Measurements from ENCODE around the gene RIMS4. TPM values are rescaled to one million over a fixed set of nuclear protein-coding genes. Genes with fewer than 3 reads are reported as not detected.

The RIMS4 gene
- total and polyA plus RNA-seq, 9 of the 15 experiments (the other 6 are each of a cell fraction or from before 2014, with no cell fraction given): 0.04 TPM; not detected in 8

DNA sequence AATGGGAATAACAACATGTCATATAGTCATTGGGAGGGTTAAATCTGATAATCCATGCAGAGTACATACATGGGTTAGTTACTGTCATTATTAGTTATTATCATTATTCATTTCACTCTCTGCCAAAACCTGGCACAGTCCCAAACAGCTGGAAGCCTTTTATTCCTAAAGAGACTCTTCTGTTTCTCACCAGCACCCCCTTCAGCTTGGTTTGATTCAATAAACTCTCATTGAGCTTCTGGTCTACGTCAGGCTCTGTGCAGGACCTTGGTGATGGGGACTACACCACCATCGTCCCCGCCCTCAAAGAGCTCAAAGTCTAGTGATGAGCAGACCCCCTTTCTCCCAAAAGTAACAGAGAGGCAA, 62.4 kb downstream of the RIMS4 start:
- FAIRE-seq (no peak), DNase-seq (ENCODE audit: extremely low read depth in 1 of 4, low spot score in 3 of 4) (no peak), ATAC-seq (no peak)
- Histone ChIP-seq H3K4me1 (replicated peaks in 1 of 2; ENCODE audit: control insufficient read depth in 2 of 2, insufficient read depth in 2 of 2, low read length in 2 of 2) (peaks cover 3 to 22% of the 10 kb centered on the region in 2 experiments; a peak in 4 of 5 replicates), H3K4me2 (ENCODE audit: insufficient read depth, low read length) (no peak overlapping the region), H3K27me3 (ENCODE audit: control insufficient read depth in 2 of 2, insufficient read depth in 2 of 2, low read length in 2 of 2) (peaks cover 5 to 55% of the 10 kb centered on the region in 2 experiments; a peak in 4 of 5 replicates), H3K27ac (ENCODE audit: extremely low read depth, low read depth, low read length) (no peak overlapping the region), H3K9me3 (replicated peaks; ENCODE audit: control insufficient read depth, insufficient read depth, low read depth, low read length) (no peaks in the 10 kb centered on the region), H2AFZ (ENCODE audit: low read depth, low read length) (no peak overlapping the region), H3K36me3 (ENCODE audit: control insufficient read depth, insufficient read depth, low read length) (no peaks in the 10 kb centered on the region), H3K9ac (ENCODE audit: insufficient read depth in 1 of 2, low read depth in 2 of 2, low read length in 2 of 2) (no peak overlapping the region), H3K79me2 (ENCODE audit: control insufficient read depth, insufficient read depth, low read length) (no peaks in the 10 kb centered on the region), H3K4me3 (no peak overlapping the region), H3K9me1 (ENCODE audit: control insufficient read depth, insufficient read depth, low read length) (no peaks in the 10 kb centered on the region), H4K20me1 (replicated peaks; ENCODE audit: control insufficient read depth, insufficient read depth, low read length) (no peaks in the 10 kb centered on the region)
- WGBS (ENCODE audit: insufficient coverage, low coverage, missing lambda C conversion rate): 25% methylated on average over 3 of the region's 3 CpGs
- BruUV-seq (replicated peaks): no TSS peak
- in situ Hi-C loops (cut with MboI): loop anchor here (10.0 kb wide), 1 partner anchor 117 kb away; no protein-coding TSS in a partner anchor
- TF ChIP-seq PPARD (CRISPR knock-in tag; IDR thresholded peaks at IDR 0.05): no peak
- TF ChIP-seq FOXJ3 (CRISPR knock-in tag; IDR thresholded peaks at IDR 0.05): no peak
- no peak for TF ChIP-seq USF2 (CRISPR knock-in tag; IDR thresholded peaks at IDR 0.05)
- no peak for TF ChIP-seq ZSCAN29 (IDR thresholded peaks at IDR 0.05)
- TF ChIP-seq NFE2L1 (tag; IDR thresholded peaks at IDR 0.05; ENCODE audit: borderline replicate concordance, low read depth): no peak
- TF ChIP-seq MEF2A (IDR thresholded peaks at IDR 0.05; ENCODE audit: control insufficient read depth, low read depth, low read length): no peak
- TF ChIP-seq, protein P1, sequence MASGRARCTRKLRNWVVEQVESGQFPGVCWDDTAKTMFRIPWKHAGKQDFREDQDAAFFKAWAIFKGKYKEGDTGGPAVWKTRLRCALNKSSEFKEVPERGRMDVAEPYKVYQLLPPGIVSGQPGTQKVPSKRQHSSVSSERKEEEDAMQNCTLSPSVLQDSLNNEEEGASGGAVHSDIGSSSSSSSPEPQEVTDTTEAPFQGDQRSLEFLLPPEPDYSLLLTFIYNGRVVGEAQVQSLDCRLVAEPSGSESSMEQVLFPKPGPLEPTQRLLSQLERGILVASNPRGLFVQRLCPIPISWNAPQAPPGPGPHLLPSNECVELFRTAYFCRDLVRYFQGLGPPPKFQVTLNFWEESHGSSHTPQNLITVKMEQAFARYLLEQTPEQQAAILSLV (tag; IDR thresholded peaks at IDR 0.05): no peak
- TF ChIP-seq FOXJ2 (tag; IDR thresholded peaks at IDR 0.05): no peak
- TF ChIP-seq, protein P2, sequence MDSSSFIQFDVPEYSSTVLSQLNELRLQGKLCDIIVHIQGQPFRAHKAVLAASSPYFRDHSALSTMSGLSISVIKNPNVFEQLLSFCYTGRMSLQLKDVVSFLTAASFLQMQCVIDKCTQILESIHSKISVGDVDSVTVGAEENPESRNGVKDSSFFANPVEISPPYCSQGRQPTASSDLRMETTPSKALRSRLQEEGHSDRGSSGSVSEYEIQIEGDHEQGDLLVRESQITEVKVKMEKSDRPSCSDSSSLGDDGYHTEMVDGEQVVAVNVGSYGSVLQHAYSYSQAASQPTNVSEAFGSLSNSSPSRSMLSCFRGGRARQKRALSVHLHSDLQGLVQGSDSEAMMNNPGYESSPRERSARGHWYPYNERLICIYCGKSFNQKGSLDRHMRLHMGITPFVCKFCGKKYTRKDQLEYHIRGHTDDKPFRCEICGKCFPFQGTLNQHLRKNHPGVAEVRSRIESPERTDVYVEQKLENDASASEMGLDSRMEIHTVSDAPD (CRISPR knock-in tag; IDR thresholded peaks at IDR 0.05): no peak
- no peak for TF ChIP-seq HLTF (IDR thresholded peaks at IDR 0.05)
- TF ChIP-seq CHD4 (IDR thresholded peaks at IDR 0.05; ENCODE audit: insufficient read depth, insufficient replicate concordance, low read depth, low read length, poor library complexity, severe bottlenecking): no peak
- TF ChIP-seq NFIC (IDR thresholded peaks at IDR 0.05): peak; percentile 73
- TF ChIP-seq TFAP4 (CRISPR knock-in tag; IDR thresholded peaks at IDR 0.05; ENCODE audit: borderline replicate concordance): 0 out of 2 replicates have a peak, but pooled peaks have one; percentile 0
- TF ChIP-seq RBBP5 (IDR thresholded peaks at IDR 0.05; ENCODE audit: borderline replicate concordance, insufficient read depth, low read length, poor library complexity, severe bottlenecking): no peak
- TF ChIP-seq ZNF431 (CRISPR knock-in tag; IDR thresholded peaks at IDR 0.05): no peak
- ChIA-PET POLR2A (interaction anchor here (0.7 to 1.3 kb wide), 2 partner anchors 11 to 69 kb away, joined by 3 read pairs; no protein-coding TSS in a partner anchor), CTCF (ENCODE audit: low intra/inter-chr PET ratio) (interaction anchor here (2.7 kb wide), 1 partner anchor 119 kb away, joined by 19 read pairs; no protein-coding TSS in a partner anchor)
- intact Hi-C loops (cut with micrococcal nuclease): no loop called here
